Glomerular endothelial cell (primary cell): ENCODE measurements around the gene MPV17L2. TPM values are rescaled to one million over a fixed set of nuclear protein-coding genes. Genes with fewer than 3 reads are reported as not detected.
A peak's percentile ranks its signal among the peaks of the same experiment; 100 is the strongest.
"Not testable (repeated sequence)": the region's sequence is repeated elsewhere in the genome, so short reads cannot be mapped to it uniquely, and the experiment has no call there.

Source experiments
- DNase-seq: peaks from one replicate; pipeline ENCODE4 v3.0.0-alpha.2; 2011; ENCODE audit warnings: low read depth, low spot score; ENCODE audit errors: extremely low read depth
- total RNA-seq: library from RNA; depleted of rRNA; stranded (reverse); fragments of >200 nt; gene quantifications from 2 replicates; pipeline ENCODE4 v1.2.3, GENCODE V29; 2015

MPV17L2 gene
- total RNA-seq, 1 donor from 2014 or later: 36.3 TPM

GRCh38 chr19:18190278-18190677, 2.7 kb upstream of the MPV17L2 start:
- DNase-seq: no peak

GRCh38 chr19:18191640-18192062, 1.4 kb upstream of the MPV17L2 start:
- no peak for DNase-seq

DNA sequence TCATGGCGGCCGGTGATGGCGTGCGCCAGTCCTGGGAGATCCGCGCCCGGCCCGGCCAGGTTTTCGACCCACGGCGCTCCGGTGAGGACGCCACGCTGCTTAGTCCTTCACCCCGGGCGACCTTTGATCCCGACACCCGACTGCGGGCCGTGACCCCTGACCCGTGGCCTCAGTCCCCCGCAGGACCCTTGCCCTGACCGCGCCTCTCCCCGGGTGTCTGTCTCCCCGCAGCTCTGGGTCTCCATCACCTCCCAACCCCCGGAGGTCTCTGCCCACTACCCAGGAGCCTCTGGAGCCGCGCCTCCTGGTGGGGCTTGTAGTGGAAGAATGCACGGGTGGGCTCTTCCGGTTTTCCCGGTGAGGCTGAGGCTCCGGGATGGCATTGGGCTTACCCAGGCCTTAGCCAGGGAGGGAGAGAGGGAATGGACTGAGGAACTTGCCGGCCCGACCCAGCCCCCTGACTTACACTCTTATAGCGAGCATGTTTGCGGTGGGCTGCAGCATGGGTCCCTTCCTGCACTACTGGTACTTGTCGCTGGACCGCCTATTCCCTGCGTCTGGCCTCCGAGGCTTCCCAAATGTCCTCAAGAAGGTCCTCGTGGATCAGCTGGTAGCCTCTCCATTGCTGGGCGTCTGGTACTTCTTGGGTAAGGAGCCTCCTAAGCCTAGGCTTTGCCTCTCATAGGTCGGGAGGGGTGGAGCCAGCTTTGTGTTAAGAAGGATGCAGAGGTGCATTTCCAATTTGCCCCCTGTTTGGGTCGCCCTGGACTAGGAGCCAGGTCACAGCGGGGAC, 566 bp downstream of the MPV17L2 start:
- DNase-seq: no peak

- no peak for DNase-seq
These were observed 1.1 kb downstream of the MPV17L2 start for GRCh38 chr19:18194181-18194530.

DNA sequence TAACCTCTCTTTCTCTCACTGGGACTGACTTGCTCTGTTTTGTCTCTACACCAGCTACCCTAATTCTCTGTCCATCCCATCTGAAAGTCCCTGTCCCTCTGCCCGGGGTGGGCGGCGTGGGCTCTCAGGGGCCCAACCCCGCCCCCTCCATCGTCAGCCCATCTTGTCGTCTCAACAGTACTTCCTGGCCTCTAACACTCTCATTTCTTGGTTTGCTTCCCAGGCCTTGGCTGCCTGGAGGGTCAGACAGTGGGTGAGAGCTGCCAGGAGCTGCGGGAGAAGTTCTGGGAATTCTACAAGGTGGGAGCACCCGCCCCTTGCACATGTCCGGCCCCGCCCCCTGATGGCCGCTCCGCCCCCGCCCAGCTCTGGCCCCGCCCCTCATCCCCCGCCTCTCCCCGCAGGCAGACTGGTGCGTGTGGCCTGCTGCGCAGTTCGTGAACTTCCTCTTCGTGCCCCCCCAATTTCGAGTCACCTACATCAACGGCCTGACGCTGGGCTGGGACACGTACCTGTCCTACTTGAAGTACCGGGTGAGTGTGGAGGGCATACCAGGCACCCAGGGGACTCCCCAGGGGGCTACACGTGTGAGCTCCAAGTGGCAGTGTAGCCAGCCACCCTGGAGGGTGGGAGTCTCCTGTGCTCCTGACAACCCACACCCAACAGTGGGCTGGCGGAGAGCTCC, 1.7 kb downstream of the MPV17L2 start:
- no peak for DNase-seq

DNA sequence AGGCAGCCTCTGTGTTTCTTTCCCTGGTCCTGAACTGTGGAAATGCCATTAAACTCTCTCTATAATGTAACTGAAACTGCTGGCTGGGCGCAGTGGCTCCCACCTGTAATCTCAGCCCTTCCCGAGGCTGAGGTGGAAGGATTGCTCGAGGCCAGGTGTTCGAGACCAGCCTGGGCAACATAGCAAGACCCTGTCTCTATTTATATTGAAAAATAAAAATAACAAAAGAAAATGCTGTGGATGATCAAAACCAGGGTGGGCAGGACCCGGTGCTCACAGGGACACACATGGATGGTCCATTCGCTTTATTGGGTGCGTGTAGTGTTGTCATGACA, 3.5 kb downstream of the MPV17L2 start:
- no peak for DNase-seq

DNA sequence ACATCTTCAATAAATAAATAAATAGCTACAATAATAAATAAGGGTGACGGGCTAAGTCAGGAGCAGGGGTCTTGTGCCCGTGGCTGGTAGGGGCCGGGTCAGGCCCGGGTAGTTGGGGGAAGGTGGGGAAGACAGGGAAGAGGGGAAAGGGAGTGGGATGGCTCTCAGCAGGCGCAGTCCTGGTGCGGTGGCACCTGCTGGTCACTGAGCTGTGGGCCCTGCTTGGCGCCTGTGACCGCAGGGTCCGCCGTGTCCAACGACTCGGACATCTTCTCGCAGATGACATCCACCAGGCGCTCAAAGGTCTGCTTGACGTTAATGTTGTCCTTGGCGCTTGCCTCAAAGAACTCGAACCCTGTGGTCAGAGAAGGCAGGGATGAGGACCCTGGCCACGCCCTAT, 4.3 kb downstream of the MPV17L2 start:
- no peak for DNase-seq

DNA sequence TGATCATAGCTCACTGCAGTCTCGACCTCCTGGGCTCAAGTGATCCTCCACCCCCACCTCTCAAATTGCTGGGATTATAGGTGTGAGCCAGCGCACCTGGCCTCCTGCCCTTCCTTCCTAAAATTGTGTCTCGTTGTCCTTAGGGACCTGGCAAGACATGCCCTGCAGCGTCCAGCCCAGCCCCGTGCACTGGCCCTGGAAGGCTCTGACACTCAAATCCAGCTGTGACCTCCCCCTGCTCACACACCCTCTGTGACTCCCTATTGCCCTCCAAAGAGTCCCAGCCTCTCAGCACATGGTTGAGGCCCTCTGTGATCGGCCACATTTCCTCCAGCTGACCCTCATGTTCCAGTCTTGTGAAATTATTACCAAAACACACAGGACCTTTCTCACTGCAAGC, 4.9 kb downstream of the MPV17L2 start:
- no peak for DNase-seq

GRCh38 chr19:18198374-18198773, 5.4 kb downstream of the MPV17L2 start:
- no peak for DNase-seq

DNA sequence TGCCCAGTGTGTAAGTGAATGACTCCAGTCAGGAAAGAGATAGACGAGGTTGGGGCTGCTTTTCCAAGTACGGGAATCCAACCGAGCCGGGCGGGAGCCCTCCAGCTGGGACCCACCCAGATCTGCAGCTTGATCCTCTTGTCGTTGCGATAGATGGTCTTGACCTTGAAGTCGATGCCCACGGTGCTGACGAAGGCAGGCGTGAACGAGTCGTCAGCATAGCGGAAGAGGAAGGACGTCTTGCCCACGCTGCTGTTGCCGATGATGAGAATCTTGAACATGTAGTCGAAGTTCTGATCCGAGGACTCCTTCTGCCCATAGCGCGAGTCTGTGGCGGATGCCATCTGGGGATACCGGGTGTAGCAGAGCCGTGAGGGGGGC, 9.4 kb downstream of the MPV17L2 start:
- DNase-seq: no peak

DNA sequence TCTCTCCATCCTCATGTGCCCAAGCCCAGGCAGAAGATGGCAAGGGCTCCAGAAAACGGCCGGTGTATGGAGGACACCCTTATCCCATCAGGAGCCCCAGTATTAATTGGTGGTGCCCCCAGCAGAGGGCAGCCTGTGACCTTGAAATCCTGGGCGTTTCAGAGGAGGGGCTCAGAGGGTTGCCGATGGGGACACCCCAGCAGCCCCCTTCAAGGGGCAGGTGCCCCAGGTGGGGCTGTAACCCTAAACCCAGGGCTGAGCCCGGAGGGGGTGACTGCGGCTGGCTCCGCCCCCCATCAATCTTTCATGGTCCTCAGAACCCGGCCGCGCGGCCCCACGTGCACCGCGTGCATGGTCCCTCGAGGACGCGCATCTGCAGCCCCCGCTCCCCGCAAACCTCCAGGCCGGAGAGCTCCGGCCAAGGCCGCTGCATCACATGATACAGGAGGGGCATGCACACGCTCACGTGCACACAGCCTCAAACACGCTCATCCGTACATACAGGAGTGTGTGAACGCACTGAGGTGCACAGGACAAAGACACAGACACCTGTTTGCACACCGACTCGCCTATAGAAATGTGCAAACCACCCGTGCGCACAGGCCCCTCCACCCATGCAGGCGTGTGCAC, 9.9 kb downstream of the MPV17L2 start:
- DNase-seq: no peak

GRCh38 chr19:18203408-18203862, 10.4 kb downstream of the MPV17L2 start:
- no peak for DNase-seq

DNA sequence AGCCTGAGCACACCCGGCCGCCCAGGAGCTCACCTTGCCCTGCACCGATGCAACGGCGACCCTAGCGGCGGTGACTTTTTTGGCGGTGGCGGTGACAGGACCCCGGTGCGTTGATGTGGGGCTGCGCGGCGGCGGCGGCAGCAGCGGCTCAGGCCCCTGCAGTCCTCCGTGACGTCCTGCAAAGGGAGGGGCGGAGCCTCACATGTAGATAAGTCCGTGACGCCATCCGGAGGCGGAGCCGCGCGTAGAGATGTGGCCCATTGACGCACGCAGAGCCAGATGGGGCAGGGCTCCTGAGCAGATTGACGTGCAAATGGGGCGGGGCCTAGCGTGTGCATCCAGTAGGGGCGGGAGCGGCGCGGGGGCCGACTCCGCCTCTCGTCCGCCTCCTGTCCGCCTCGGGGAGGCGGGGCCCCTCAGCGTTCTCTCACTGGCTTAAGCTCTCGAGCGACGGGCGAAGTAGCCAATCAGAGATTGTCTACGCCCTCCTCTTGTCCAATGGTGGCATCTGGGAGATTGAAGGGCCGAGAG, 10.9 kb downstream of the MPV17L2 start, which contains the start of gene RAB3A:
Gene RAB3A (minus strand): TSS at position 180 of the 531 bp plus-strand sequence. CDS start 1,302 bp downstream, outside the sequence.
- DNase-seq: peak; percentile 97

- no peak for DNase-seq
These were observed 11.6 kb downstream of the MPV17L2 start for GRCh38 chr19:18204394-18205199.

GRCh38 chr19:18205200-18205892, 12.3 kb downstream of the MPV17L2 start:
- no peak for DNase-seq

DNA sequence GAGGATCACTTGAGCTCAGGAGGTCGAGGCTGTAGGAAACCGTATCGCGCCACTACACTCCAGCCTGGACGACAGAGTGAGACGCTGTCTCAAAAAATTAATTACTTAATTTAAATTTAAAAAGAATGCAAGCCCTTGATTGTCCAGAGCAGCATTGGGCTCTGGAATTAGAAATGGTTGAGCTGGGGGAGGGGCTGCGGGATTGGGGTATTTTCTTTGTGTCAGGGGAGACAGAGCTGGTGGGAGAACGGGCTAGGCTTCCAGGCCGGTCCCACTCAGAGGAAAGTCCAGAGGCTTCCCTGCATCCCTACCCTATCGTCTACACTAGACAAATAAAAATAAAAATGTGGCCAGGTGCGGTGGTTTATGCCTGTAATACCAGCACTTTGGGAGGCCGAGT, 13.0 kb downstream of the MPV17L2 start:
- DNase-seq: no peak

GRCh38 chr19:18208098-18208951, 15.3 kb downstream of the MPV17L2 start:
- no peak for DNase-seq

DNA sequence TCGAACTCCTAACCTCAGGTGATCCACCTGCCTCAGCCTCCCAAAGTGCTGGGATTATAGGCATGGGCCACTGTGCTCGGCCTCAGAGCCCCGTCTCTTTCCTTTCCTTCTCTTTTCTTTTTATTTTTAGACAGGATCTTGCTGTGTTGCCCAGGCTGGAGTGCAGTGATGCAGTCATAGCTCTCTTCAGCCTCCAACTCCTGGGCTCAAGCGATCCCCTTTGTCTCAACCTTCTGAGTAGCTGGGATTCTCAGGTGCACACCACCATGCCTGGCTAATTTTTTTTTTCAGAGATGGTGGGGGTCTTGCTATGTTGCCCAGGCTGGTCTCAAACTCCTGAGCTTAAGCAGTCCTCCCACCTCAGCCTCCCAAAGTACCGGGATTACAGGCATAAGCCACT, 16.9 kb downstream of the MPV17L2 start:
- DNase-seq: not testable (repeated sequence)

DNA sequence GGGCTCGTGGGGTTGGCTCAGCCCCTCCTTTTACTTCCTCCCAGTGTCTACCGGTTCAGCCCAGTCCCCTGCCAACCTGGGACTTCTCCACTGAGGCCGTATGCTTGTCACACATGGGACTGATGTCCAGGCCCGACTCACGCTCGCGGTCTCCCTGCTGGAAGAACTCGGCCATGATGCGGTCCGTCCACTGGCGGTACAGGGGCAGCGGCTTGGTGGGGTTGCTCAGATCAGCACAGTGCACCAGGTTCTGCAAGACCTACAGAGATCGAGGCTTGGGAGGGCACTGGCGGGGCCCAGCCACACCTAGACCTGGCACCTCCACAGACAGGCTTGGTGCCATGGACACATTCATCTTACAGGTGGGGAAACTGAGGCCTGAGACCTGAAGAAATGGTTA, 18.7 kb downstream of the MPV17L2 start:
- DNase-seq: no peak
